ENCODE results near the gene STK32B. TPM values are rescaled to one million over a fixed set of nuclear protein-coding genes. Genes with fewer than 3 reads are reported as not detected.

STK32B gene
- total RNA-seq, 4 donors from 2014 or later = 0.09 to 3.2 (median 0.38) TPM; not detected in 1

DNA sequence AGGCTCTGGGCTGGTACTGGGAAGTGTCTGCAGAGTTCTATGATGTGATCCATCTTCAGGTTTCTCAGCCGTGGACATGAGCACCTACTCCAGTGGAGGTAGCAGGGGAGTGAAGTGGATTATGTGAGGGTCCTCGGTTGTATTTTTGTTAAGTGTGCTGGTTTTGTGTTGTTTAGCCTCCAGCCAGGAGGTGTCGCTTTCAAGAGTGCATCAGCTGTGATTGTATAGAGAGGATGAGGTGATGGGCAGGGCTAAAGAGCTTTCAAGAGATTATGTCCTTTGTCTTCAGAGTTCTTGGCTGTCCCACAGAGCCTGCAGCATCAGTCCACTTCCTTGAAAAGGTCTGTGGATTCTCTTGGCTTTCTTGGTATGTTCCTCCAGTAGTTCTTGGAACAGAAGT, 256.6 kb downstream of the STK32B start:
- intact Hi-C loops (cut with DNase I) = no loop called here
- no peak overlapping the region for H3K4me3 ChIP-seq
- no peaks in the 10 kb centered on the region for H3K4me1 ChIP-seq
- no peaks in the 10 kb centered on the region for H3K9me3 ChIP-seq
- no peaks in the 10 kb centered on the region for H3K27me3 ChIP-seq
- H3K36me3 ChIP-seq = no peaks in the 10 kb centered on the region
- TF ChIP-seq POLR2A (IDR thresholded peaks at IDR 0.05) = no peak
- TF ChIP-seq, protein P1, sequence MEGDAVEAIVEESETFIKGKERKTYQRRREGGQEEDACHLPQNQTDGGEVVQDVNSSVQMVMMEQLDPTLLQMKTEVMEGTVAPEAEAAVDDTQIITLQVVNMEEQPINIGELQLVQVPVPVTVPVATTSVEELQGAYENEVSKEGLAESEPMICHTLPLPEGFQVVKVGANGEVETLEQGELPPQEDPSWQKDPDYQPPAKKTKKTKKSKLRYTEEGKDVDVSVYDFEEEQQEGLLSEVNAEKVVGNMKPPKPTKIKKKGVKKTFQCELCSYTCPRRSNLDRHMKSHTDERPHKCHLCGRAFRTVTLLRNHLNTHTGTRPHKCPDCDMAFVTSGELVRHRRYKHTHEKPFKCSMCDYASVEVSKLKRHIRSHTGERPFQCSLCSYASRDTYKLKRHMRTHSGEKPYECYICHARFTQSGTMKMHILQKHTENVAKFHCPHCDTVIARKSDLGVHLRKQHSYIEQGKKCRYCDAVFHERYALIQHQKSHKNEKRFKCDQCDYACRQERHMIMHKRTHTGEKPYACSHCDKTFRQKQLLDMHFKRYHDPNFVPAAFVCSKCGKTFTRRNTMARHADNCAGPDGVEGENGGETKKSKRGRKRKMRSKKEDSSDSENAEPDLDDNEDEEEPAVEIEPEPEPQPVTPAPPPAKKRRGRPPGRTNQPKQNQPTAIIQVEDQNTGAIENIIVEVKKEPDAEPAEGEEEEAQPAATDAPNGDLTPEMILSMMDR (IDR thresholded peaks at IDR 0.05) = no peak
- H3K27ac ChIP-seq = no peak overlapping the region
- 71 to 80% methylated on average over 2 to 3 of the region's 3 CpGs for WGBS, 2 donors
- DNase-seq = no peak

- Histone ChIP-seq H3K4me3 (no peak overlapping the region), H3K27ac (no peak overlapping the region), H3K36me3 (no peaks in the 10 kb centered on the region), H3K27me3 (no peaks in the 10 kb centered on the region), H3K4me1 (no peaks in the 10 kb centered on the region), H3K9me3 (peaks cover 0 to 16% (median 3%) of the 10 kb centered on the region in 3 donors)
- DNase-seq = no peak
- 55% methylated on average over 2 of the region's 2 CpGs; no CpG with 5 or more reads in 1 of the 2 donors for WGBS, 2 donors
- TF ChIP-seq POLR2A (IDR thresholded peaks at IDR 0.05) = no peak
- TF ChIP-seq, protein P1 (IDR thresholded peaks at IDR 0.05) = no peak
- intact Hi-C loops (cut with DNase I) = no loop called here
Observed at GRCh38 chr4:5322321-5322720, 271.0 kb downstream of the STK32B start.

- H3K27me3 ChIP-seq = no peaks in the 10 kb centered on the region
- peaks cover 0 to 16% (median 0%) of the 10 kb centered on the region in 3 donors for H3K9me3 ChIP-seq
- WGBS, 2 donors = 56 to 69% methylated on average over 2 to 3 of the region's 3 CpGs
- TF ChIP-seq POLR2A (IDR thresholded peaks at IDR 0.05) = no peak
- TF ChIP-seq, protein P1 (IDR thresholded peaks at IDR 0.05) = no peak
- H3K4me1 ChIP-seq = no peaks in the 10 kb centered on the region
- no peak overlapping the region for H3K4me3 ChIP-seq
- intact Hi-C loops (cut with DNase I) = no loop called here
- no peak overlapping the region for H3K27ac ChIP-seq
- no peaks in the 10 kb centered on the region for H3K36me3 ChIP-seq
- no peak for DNase-seq
Observed at GRCh38 chr4:5330339-5330989, 279.2 kb downstream of the STK32B start.

- intact Hi-C loops (cut with DNase I) = no loop called here
- no peak overlapping the region for H3K4me3 ChIP-seq
- TF ChIP-seq POLR2A (IDR thresholded peaks at IDR 0.05) = no peak
- TF ChIP-seq, protein P1 (IDR thresholded peaks at IDR 0.05) = no peak
- no peak for DNase-seq
- H3K9me3 ChIP-seq = no peaks in the 10 kb centered on the region
- H3K27me3 ChIP-seq = no peaks in the 10 kb centered on the region
- no peaks in the 10 kb centered on the region for H3K4me1 ChIP-seq
- H3K36me3 ChIP-seq = no peaks in the 10 kb centered on the region
- 33 to 47% methylated on average over 2 of the region's 2 CpGs for WGBS, 2 donors
- H3K27ac ChIP-seq = no peak overlapping the region
Observed at GRCh38 chr4:5337731-5338130, 286.5 kb downstream of the STK32B start.

- no peak for DNase-seq
- H3K27ac ChIP-seq = no peak overlapping the region
- H3K9me3 ChIP-seq = no peaks in the 10 kb centered on the region
- no peak overlapping the region for H3K4me3 ChIP-seq
- H3K27me3 ChIP-seq = no peaks in the 10 kb centered on the region
- no peak for TF ChIP-seq POLR2A (IDR thresholded peaks at IDR 0.05)
- TF ChIP-seq, protein P1 (IDR thresholded peaks at IDR 0.05) = no peak
- WGBS, 2 donors = 91 to 92% methylated on average over 1 of the region's 1 CpG
- H3K36me3 ChIP-seq = no peaks in the 10 kb centered on the region
- H3K4me1 ChIP-seq = no peaks in the 10 kb centered on the region
- intact Hi-C loops (cut with DNase I) = no loop called here
Observed at GRCh38 chr4:5338531-5338930, 287.3 kb downstream of the STK32B start.
